IPS DF 4.7 (cell line): ENCODE results near the gene UBE2M.
"Not testable (repeated sequence)": the region's sequence is repeated elsewhere in the genome, so short reads cannot be mapped to it uniquely, and the experiment has no call there.

ENCODE experiments used
- DNase-seq: peaks from one replicate; pipeline ENCODE4 v3.0.0-alpha.2; 2013; ENCODE audit warnings: low spot score; ENCODE audit errors: extremely low read depth

UBE2M gene

GRCh38 chr19:58542641-58543372, 15.6 kb downstream of the UBE2M start:
- not testable (repeated sequence) for DNase-seq

GRCh38 chr19:58539169-58539559, 19.2 kb downstream of the UBE2M start:
- not testable (repeated sequence) for DNase-seq

- DNase-seq, result no peak
Measured at GRCh38 chr19:58538257-58539168, 19.9 kb downstream of the UBE2M start.

- no peak for DNase-seq
Measured at GRCh38 chr19:58536852-58537798, 21.3 kb downstream of the UBE2M start.

- no peak for DNase-seq
Measured at GRCh38 chr19:58535857-58536256, 22.6 kb downstream of the UBE2M start.

- no peak for DNase-seq
Measured at GRCh38 chr19:58531034-58531840, 27.2 kb downstream of the UBE2M start.

- no peak for DNase-seq
Measured at GRCh38 chr19:58529405-58529804, 29.0 kb downstream of the UBE2M start.

- no peak for DNase-seq
Measured at GRCh38 chr19:58522709-58523108, 35.7 kb downstream of the UBE2M start.

GRCh38 chr19:58521651-58522050, 36.8 kb downstream of the UBE2M start:
- no peak for DNase-seq

- DNase-seq, result no peak
Measured at GRCh38 chr19:58520257-58520599, 38.2 kb downstream of the UBE2M start.

- peak; percentile 80 for DNase-seq
Measured at GRCh38 chr19:58519355-58520256, 38.8 kb downstream of the UBE2M start, which contains the start of gene ZBTB45. Gene ZBTB45, minus strand, starts transcription at chr19:58519810. Its CDS starts 2,137 bp downstream, at chr19:58517673.

GRCh38 chr19:58519087-58519354, 39.4 kb downstream of the UBE2M start:
- DNase-seq, result no peak

- DNase-seq, result no peak
Measured at GRCh38 chr19:58518256-58519086, 39.9 kb downstream of the UBE2M start.

GRCh38 chr19:58516964-58517833, 41.2 kb downstream of the UBE2M start:
- DNase-seq, result no peak

GRCh38 chr19:58516246-58516836, 42.1 kb downstream of the UBE2M start:
- DNase-seq, result no peak

GRCh38 chr19:58515259-58515658, 43.2 kb downstream of the UBE2M start:
- no peak for DNase-seq

GRCh38 chr19:58514564-58515022, 43.8 kb downstream of the UBE2M start:
- no peak for DNase-seq
